Effector memory CD8-positive, alpha-beta T cell (primary cell): ENCODE data around the gene PLEKHH3.

ENCODE experiments used
- ATAC-seq: fragments of 150-1000 bp; cut with Tn5 transposase; replicated peaks from 2 replicates; pipeline ENCODE4 v1.10.0; 2021; ENCODE audit warnings: mild to moderate bottlenecking, moderate library complexity
- DNase-seq, 3 experiments: peaks; one replicate each; pipeline ENCODE4 v3.0.0; 2021
- H3K27ac Mint-ChIP-seq, 2 donors: one replicate each; pipeline ENCODE4 v1.8.0; 2022; ENCODE audit warnings: mild to moderate bottlenecking in 2 of 2, mixed read lengths in 2 of 2, moderate library complexity in 2 of 2
- H3K27me3 Mint-ChIP-seq, 2 donors: one replicate each; pipeline ENCODE4 v1.8.0; 2022; ENCODE audit warnings: mixed read lengths in 2 of 2
- H3K36me3 Mint-ChIP-seq: one replicate; pipeline ENCODE4 v1.8.0; 2022; ENCODE audit warnings: mild to moderate bottlenecking, moderate library complexity, mixed read lengths; ENCODE audit not compliant: insufficient read depth
- H3K4me1 Mint-ChIP-seq, 2 donors: one replicate each; pipeline ENCODE4 v1.8.0; 2022; ENCODE audit warnings: low read depth in 2 of 2, mixed read lengths in 2 of 2
- H3K4me3 Mint-ChIP-seq, 2 donors: one replicate each; pipeline ENCODE4 v1.8.0; 2022; ENCODE audit warnings: mild to moderate bottlenecking in 2 of 2, mixed read lengths in 2 of 2, moderate library complexity in 2 of 2
- H3K9me3 Mint-ChIP-seq, 2 donors: one replicate each; pipeline ENCODE4 v1.8.0; 2022; ENCODE audit warnings: mixed read lengths in 2 of 2

Gene PLEKHH3

DNA sequence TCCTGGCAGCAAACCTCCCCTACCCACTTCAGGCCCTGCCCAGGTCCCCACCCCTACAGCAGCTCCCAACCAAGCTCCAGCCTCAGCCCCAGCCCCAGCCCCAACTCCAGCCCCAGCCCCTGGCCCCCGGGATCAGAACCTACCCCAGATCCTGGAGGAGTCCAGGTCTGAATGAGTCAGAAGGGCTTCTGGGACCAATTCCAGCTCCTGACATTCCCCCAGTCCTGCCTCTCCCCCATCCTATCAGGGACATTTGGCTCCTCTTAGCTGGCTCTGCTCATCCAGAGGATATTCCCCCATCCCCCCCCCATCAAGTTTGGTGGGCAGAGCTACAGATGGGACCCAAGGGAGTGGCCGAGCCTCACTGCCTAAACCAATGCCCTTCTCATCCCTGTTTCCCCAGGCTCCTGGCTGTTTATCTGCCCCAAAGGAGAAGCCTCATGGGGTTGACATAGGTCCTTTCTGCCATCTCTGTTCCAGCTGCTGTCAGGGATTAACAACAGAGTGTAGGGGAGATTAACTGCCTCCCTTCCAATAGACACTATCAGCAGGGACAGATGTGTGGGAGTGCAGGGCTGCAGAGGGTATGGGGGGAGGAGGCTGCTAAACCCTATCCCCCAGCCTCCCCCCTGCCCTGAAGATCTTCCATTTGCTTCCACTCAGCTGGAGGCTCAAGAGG lies 22.1 kb upstream of the PLEKHH3 start:
- Mint-ChIP-seq H3K9me3 (no peaks in the 10 kb centered on the region), H3K4me3 (no peak overlapping the region), H3K27me3 (no peaks in the 10 kb centered on the region), H3K36me3 (peaks cover 24% of the 10 kb centered on the region), H3K4me1 (no peaks in the 10 kb centered on the region), H3K27ac (peak overlapping the region; percentile 65 to 71)
- ATAC-seq (no peak), DNase-seq (no peak)

- Mint-ChIP-seq H3K27me3 (no peaks in the 10 kb centered on the region), H3K36me3 (peaks cover 10% of the 10 kb centered on the region), H3K4me3 (no peak overlapping the region), H3K27ac (no peak overlapping the region), H3K9me3 (no peaks in the 10 kb centered on the region), H3K4me1 (no peaks in the 10 kb centered on the region)
- ATAC-seq (no peak), DNase-seq (no peak)
Observed at GRCh38 chr17:42697108-42697811, 20.5 kb upstream of the PLEKHH3 start.

- Mint-ChIP-seq H3K9me3 (no peaks in the 10 kb centered on the region), H3K36me3 (peaks cover 5% of the 10 kb centered on the region), H3K4me1 (no peaks in the 10 kb centered on the region), H3K27me3 (no peaks in the 10 kb centered on the region), H3K27ac (no peak overlapping the region), H3K4me3 (no peak overlapping the region)
- DNase-seq (no peak), ATAC-seq (no peak)
Observed at GRCh38 chr17:42695500-42695899, 18.7 kb upstream of the PLEKHH3 start.

DNA sequence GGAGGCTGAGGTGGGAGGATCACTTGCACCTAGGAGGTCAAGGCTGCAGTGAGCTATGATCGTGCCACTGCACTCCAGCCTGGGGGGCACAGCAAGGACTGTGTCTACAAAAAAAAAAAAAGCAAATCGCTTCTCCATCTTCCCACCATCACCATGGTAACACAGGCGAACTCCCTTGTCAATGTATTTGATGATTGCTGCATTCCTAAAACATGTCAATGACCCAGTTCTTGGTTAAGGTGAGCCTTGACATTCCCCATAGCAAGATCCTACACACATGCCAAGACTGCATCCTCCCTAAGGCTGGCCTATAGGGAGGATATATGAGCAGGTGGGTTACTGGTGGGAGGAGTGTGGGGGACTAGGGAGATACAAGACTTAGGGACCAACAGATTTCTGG lies 17.7 kb upstream of the PLEKHH3 start:
- no peak for ATAC-seq

GRCh38 chr17:42692489-42692888 lies 15.7 kb upstream of the PLEKHH3 start:
- no peak for ATAC-seq
- Mint-ChIP-seq H3K27me3 (no peaks in the 10 kb centered on the region), H3K4me1 (no peaks in the 10 kb centered on the region)

More for the DNA sequence above, 17.7 kb upstream of the PLEKHH3 start:
- H3K4me3 Mint-ChIP-seq, result no peak overlapping the region
- no peak for DNase-seq
- no peaks in the 10 kb centered on the region for H3K27me3 Mint-ChIP-seq
- no peak overlapping the region for H3K27ac Mint-ChIP-seq
- H3K4me1 Mint-ChIP-seq, result no peaks in the 10 kb centered on the region
- H3K9me3 Mint-ChIP-seq, result no peaks in the 10 kb centered on the region
- peaks cover 5% of the 10 kb centered on the region for H3K36me3 Mint-ChIP-seq

DNA sequence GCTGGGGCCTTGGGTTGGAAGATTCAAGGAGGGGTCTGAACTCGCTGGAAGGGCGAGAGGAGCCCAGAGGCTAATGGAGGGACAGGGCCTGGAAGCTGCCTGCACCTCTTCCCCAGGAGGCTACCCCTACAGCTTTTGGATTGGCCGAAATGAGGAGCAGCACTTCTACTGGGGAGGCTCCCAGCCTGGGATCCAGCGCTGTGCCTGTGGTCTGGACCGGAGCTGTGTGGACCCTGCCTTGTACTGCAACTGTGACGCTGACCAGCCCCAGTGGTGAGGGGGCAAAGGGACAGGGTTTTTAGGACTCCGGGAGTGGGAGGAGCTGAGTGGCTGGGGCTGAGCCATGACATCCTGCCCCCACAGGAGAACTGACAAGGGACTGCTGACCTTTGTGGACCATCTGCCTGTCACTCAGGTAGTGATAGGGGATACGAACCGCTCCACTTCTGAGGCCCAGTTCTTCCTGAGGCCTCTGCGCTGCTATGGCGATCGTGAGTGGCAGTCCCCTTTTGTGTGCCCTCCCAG lies 14.3 kb upstream of the PLEKHH3 start:
- H3K4me1 Mint-ChIP-seq, result no peaks in the 10 kb centered on the region
- H3K36me3 Mint-ChIP-seq, result peaks cover 6% of the 10 kb centered on the region
- H3K4me3 Mint-ChIP-seq, result no peak overlapping the region
- H3K9me3 Mint-ChIP-seq, result no peaks in the 10 kb centered on the region
- no peak for ATAC-seq
- H3K27me3 Mint-ChIP-seq, result no peaks in the 10 kb centered on the region
- no peak overlapping the region for H3K27ac Mint-ChIP-seq
- no peak for DNase-seq

More at GRCh38 chr17:42692489-42692888, 15.7 kb upstream of the PLEKHH3 start:
- H3K27ac Mint-ChIP-seq, result peak overlapping the region in 1 of 2 donors; percentile 71
- DNase-seq, result no peak
- H3K9me3 Mint-ChIP-seq, result no peaks in the 10 kb centered on the region
- H3K36me3 Mint-ChIP-seq, result peaks cover 6% of the 10 kb centered on the region
- H3K4me3 Mint-ChIP-seq, result no peak overlapping the region

DNA sequence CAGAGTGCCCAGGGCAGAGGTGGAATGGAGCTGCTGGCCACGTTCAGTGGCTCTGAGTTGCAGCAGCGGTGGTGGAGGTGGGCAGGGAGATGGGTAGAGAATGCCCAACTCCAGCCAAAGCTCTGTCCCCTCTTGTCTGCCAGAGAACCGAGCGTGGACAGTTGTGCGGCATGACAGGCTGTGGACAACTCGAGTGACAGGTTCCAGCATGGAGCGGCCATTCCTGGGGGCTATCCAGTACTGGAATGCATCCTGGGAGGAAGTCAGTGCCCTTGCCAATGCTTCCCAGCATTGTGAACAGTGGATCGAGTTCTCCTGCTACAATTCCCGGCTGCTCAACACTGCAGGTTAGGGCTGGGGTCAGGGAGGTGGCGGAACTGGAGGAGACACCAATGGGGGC lies 13.8 kb upstream of the PLEKHH3 start:
- H3K27me3 Mint-ChIP-seq, result peaks cover 0 to 4% of the 10 kb centered on the region in 2 donors
- no peak overlapping the region for H3K4me3 Mint-ChIP-seq
- peaks cover 4% of the 10 kb centered on the region for H3K36me3 Mint-ChIP-seq
- no peaks in the 10 kb centered on the region for H3K9me3 Mint-ChIP-seq
- DNase-seq (no peak), ATAC-seq (no peak)
- H3K27ac Mint-ChIP-seq, result no peak overlapping the region
- H3K4me1 Mint-ChIP-seq, result peaks cover 0 to 1% of the 10 kb centered on the region in 2 donors

- H3K9me3 Mint-ChIP-seq, result no peaks in the 10 kb centered on the region
- no peak overlapping the region for H3K27ac Mint-ChIP-seq
- peaks cover 8 to 10% of the 10 kb centered on the region in 2 donors for H3K4me1 Mint-ChIP-seq
- ATAC-seq (no peak), DNase-seq (no peak)
- H3K27me3 Mint-ChIP-seq, result peaks cover 8 to 32% of the 10 kb centered on the region in 2 donors
- H3K4me3 Mint-ChIP-seq, result no peak overlapping the region
- H3K36me3 Mint-ChIP-seq, result peaks cover 17% of the 10 kb centered on the region
Observed at GRCh38 chr17:42687707-42688320, 11.0 kb upstream of the PLEKHH3 start.

DNA sequence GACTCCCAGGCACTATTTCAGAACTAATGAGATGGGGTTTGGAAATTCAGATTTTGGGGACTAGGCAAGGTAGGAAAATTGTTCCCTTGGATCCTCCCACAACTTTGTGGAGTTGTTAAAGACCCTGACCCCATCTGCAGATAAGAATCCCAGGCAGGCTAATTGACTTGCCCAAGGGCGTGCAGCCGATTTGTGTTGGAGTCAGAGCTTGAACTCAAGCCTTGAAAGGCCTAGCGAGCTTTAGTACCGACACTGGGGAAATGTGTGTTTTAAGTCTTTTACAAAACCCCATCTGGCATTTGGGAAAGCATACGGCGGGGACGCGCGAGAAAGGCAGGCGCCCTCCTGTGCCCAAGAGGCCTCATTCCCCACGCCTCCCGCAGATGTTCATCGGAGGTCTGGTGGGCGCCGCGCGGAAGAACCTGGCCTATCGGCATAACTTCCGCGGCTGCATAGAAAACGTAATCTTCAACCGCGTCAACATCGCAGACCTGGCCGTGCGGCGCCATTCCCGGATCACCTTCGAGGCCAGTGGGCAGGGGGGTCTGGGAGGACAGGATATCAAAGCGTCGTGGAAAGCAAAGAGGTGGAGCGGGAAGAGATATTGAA lies 9.8 kb upstream of the PLEKHH3 start:
- H3K4me1 Mint-ChIP-seq, result peaks cover 18 to 20% of the 10 kb centered on the region in 2 donors
- no peak overlapping the region for H3K27ac Mint-ChIP-seq
- H3K36me3 Mint-ChIP-seq, result peaks cover 17% of the 10 kb centered on the region
- DNase-seq (no peak), ATAC-seq (no peak)
- peaks cover 20 to 43% of the 10 kb centered on the region in 2 donors for H3K27me3 Mint-ChIP-seq
- H3K9me3 Mint-ChIP-seq, result no peaks in the 10 kb centered on the region
- no peak overlapping the region for H3K4me3 Mint-ChIP-seq

DNA sequence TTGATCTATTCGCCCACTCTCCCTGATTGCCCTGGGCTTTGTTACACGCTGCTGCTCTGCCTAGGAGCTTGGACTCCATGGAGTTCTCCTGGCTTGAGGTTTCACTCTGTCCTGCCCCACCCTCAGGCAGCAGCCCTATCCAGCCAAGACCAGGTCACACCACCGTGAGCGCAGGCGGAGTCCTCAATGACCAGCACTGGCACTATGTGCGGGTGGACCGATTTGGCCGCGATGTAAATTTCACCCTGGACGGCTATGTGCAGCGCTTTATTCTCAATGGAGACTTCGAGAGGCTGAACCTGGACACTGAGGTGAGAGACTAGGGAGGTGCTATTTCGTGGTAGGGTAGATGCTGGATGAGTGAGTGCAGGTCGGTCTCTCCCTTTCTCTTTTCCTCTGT lies 9.0 kb upstream of the PLEKHH3 start:
- Mint-ChIP-seq H3K27me3 (peaks cover 26 to 51% of the 10 kb centered on the region in 2 donors), H3K4me3 (no peak overlapping the region), H3K36me3 (peaks cover 17% of the 10 kb centered on the region), H3K27ac (peak overlapping the region in 1 of 2 donors; percentile 73), H3K4me1 (peaks cover 23 to 25% of the 10 kb centered on the region in 2 donors), H3K9me3 (no peaks in the 10 kb centered on the region)
- ATAC-seq (no peak), DNase-seq (no peak)

DNA sequence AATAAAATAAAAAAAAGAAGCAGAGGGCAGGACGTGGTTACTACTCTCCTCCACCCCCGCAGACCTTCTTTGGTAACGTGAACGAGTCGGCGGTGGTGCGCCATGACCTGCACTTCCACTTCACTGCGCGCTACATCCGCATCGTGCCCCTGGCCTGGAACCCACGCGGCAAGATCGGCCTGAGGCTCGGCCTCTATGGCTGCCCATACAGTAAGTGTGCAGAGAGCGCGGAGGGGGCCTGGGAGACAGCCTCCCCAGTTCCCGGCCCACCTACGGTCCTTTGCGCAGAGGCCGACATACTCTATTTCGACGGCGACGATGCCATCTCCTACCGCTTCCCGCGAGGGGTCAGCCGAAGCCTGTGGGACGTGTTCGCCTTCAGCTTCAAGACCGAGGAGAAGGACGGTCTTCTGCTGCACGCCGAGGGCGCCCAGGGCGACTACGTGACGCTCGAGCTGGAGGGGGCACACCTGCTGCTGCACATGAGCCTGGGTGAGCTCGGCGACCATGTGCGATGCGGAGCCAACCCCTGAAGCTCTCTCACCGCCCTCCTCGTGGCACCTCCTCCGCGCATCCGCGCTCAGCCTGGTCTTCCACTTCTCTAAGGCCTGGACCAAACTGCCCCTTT lies 8.2 kb upstream of the PLEKHH3 start:
- Mint-ChIP-seq H3K9me3 (no peaks in the 10 kb centered on the region), H3K27me3 (peaks cover 26 to 59% of the 10 kb centered on the region in 2 donors), H3K4me1 (peaks cover 26 to 28% of the 10 kb centered on the region in 2 donors), H3K27ac (peak overlapping the region in 1 of 2 donors; percentile 73), H3K36me3 (peaks cover 17% of the 10 kb centered on the region), H3K4me3 (peak overlapping the region in 1 of 2 donors; percentile 20)
- ATAC-seq (no peak), DNase-seq (no peak)

- H3K27me3 Mint-ChIP-seq, result peaks cover 26 to 62% of the 10 kb centered on the region in 2 donors
- ATAC-seq, result no peak
- no peak overlapping the region for H3K27ac Mint-ChIP-seq
Observed at GRCh38 chr17:42683407-42684034, 6.7 kb upstream of the PLEKHH3 start.

More at GRCh38 chr17:42683407-42684034, 6.7 kb upstream of the PLEKHH3 start:
- H3K36me3 Mint-ChIP-seq, result peaks cover 21% of the 10 kb centered on the region
- DNase-seq, result no peak
- peaks cover 32 to 35% of the 10 kb centered on the region in 2 donors for H3K4me1 Mint-ChIP-seq
- H3K9me3 Mint-ChIP-seq, result no peaks in the 10 kb centered on the region
- H3K4me3 Mint-ChIP-seq, result peak overlapping the region; percentile 71 to 81
